ENCODE results near the gene COPG2. TPM values are rescaled to one million over a fixed set of nuclear protein-coding genes. Genes with fewer than 3 reads are reported as not detected.

The COPG2 gene
- total and polyA plus RNA-seq, 2 experiments from 2014 or later, result 7.0 to 35.1 TPM

- H3K27ac ChIP-seq, result no peak overlapping the region
- peak in 1 of 2 donors; percentile 37 for DNase-seq (ENCODE audit: low read depth in 1 of 2, low spot score in 1 of 2)
- peaks cover 8% of the 10 kb centered on the region for H3K27me3 ChIP-seq
- peak overlapping the region; percentile 53 for H3K4me3 ChIP-seq
- peaks cover 4% of the 10 kb centered on the region for H3K36me3 ChIP-seq
- TF ChIP-seq, protein P1, sequence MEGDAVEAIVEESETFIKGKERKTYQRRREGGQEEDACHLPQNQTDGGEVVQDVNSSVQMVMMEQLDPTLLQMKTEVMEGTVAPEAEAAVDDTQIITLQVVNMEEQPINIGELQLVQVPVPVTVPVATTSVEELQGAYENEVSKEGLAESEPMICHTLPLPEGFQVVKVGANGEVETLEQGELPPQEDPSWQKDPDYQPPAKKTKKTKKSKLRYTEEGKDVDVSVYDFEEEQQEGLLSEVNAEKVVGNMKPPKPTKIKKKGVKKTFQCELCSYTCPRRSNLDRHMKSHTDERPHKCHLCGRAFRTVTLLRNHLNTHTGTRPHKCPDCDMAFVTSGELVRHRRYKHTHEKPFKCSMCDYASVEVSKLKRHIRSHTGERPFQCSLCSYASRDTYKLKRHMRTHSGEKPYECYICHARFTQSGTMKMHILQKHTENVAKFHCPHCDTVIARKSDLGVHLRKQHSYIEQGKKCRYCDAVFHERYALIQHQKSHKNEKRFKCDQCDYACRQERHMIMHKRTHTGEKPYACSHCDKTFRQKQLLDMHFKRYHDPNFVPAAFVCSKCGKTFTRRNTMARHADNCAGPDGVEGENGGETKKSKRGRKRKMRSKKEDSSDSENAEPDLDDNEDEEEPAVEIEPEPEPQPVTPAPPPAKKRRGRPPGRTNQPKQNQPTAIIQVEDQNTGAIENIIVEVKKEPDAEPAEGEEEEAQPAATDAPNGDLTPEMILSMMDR (IDR thresholded peaks at IDR 0.05; ENCODE audit: low read depth, low read length), result no peak
- H3K9me3 ChIP-seq (ENCODE audit: low read depth), result no peaks in the 10 kb centered on the region
- H3K4me1 ChIP-seq (ENCODE audit: low read depth), result peaks cover 13% of the 10 kb centered on the region
Measured at GRCh38 chr7:130493275-130493873, 175.2 kb downstream of the COPG2 start.

GRCh38 chr7:130492523-130493274 is 175.8 kb downstream of the COPG2 start:
- H3K36me3 ChIP-seq, result peaks cover 2% of the 10 kb centered on the region
- peaks cover 8% of the 10 kb centered on the region for H3K27me3 ChIP-seq
- H3K4me3 ChIP-seq, result peak overlapping the region; percentile 53
- TF ChIP-seq, protein P1 (IDR thresholded peaks at IDR 0.05; ENCODE audit: low read depth, low read length), result no peak
- peaks cover 13% of the 10 kb centered on the region for H3K4me1 ChIP-seq (ENCODE audit: low read depth)
- no peaks in the 10 kb centered on the region for H3K9me3 ChIP-seq (ENCODE audit: low read depth)
- no peak overlapping the region for H3K27ac ChIP-seq
- DNase-seq (ENCODE audit: low read depth in 1 of 2, low spot score in 1 of 2), result peak; percentile 4 to 7

- TF ChIP-seq, protein P1 (IDR thresholded peaks at IDR 0.05; ENCODE audit: low read depth, low read length), result no peak
- peaks cover 8% of the 10 kb centered on the region for H3K27me3 ChIP-seq
- no peaks in the 10 kb centered on the region for H3K9me3 ChIP-seq (ENCODE audit: low read depth)
- H3K4me3 ChIP-seq, result peak within 1 kb of the TSS; percentile 53
- peak; percentile 62 to 63 for DNase-seq (ENCODE audit: low read depth in 1 of 2, low spot score in 1 of 2)
- no peak within 1 kb of the TSS for H3K27ac ChIP-seq
- H3K4me1 ChIP-seq (ENCODE audit: low read depth), result peaks cover 13% of the 10 kb centered on the region
- peaks cover 2% of the 10 kb centered on the region for H3K36me3 ChIP-seq
Measured at GRCh38 chr7:130491841-130492522, 176.6 kb downstream of the COPG2 start, which contains the start of gene MEST. Gene MEST (plus strand): TSS chr7:130492085. CDS start chr7:130492314, 229 bp downstream.

- Histone ChIP-seq H3K9me3 (ENCODE audit: low read depth) (no peaks in the 10 kb centered on the region), H3K27ac (no peak overlapping the region), H3K4me3 (peak overlapping the region; percentile 53), H3K36me3 (peaks cover 2% of the 10 kb centered on the region), H3K27me3 (peaks cover 8% of the 10 kb centered on the region), H3K4me1 (ENCODE audit: low read depth) (peaks cover 13% of the 10 kb centered on the region)
- TF ChIP-seq, protein P1 (IDR thresholded peaks at IDR 0.05; ENCODE audit: low read depth, low read length), result peak; percentile 64
- DNase-seq (ENCODE audit: low read depth in 1 of 2, low spot score in 1 of 2), result peak; percentile 49 to 62
Measured at GRCh38 chr7:130490888-130491804, 177.4 kb downstream of the COPG2 start.
